Left lung (tissue), 10 donors: ENCODE data around the gene ADAM12. TPM values are rescaled to one million over a fixed set of nuclear protein-coding genes. Genes with fewer than 3 reads are reported as not detected.

ENCODE experiments used
- ATAC-seq: fragments of 200-7000 bp; cut with Tn5 transposase; one replicate; pipeline ENCODE4 v1.9.1; 2020; ENCODE audit warnings: moderate library complexity
- DNase-seq, 4 donors: peaks; one replicate each; pipeline ENCODE4 v3.0.0-alpha.2; 2013 to 2020
- H3K27ac ChIP-seq, 2 donors: fragments of 200-600 bp; sonication (generic) in 1 of 2; one replicate each; pipeline versions ENCODE4 v1.5.0 to v1.8.0; 2020 to 2021
- H3K27me3 ChIP-seq, 2 donors: fragments of 200-600 bp; sonication (generic) in 1 of 2; one replicate each; pipeline versions ENCODE4 v1.5.0 to v1.8.0; 2020 to 2021
- H3K36me3 ChIP-seq, 2 donors: fragments of 200-600 bp; sonication (generic) in 1 of 2; one replicate each; pipeline versions ENCODE4 v1.5.0 to v1.8.0; 2020 to 2021
- H3K4me1 ChIP-seq, 2 donors: fragments of 200-600 bp; one replicate each; pipeline ENCODE4 v1.8.0; 2021
- H3K4me3 ChIP-seq, 2 donors: fragments of 200-600 bp; sonication (generic) in 1 of 2; one replicate each; pipeline versions ENCODE4 v1.5.0 to v1.8.0; 2020 to 2021; ENCODE audit warnings: mild to moderate bottlenecking in 1 of 2
- H3K9me3 ChIP-seq, 2 donors: fragments of 200-600 bp; sonication (generic) in 1 of 2; one replicate each; pipeline versions ENCODE4 v1.5.0 to v1.8.0; 2020 to 2021
- intact Hi-C, 2 donors: fragments of 100-400 bp; cut with DNase I; formaldehyde crosslinking; loops; one replicate each; pipeline versions ENCODE4 v1.11.2 to v1.14.2; 2022
- polyA plus RNA-seq, 6 donors: library from polyadenylated mRNA; unstranded; fragments of 120-200 nt; gene quantifications; one replicate each; pipeline ENCODE4 v1.2.1, GENCODE V29; 2013; ENCODE audit not compliant: insufficient read length in 6 of 6
- total RNA-seq, 2 donors: library from RNA; stranded (reverse); fragmentation: NEBNext Ultra II Directional; extraction: Animal tissue kit (Norgen Biotek cat#: 25700); gene quantifications; one replicate each; pipeline ENCODE4 v1.2.1, GENCODE V29; 2021
- TF ChIP-seq, protein P1 (sequence below), 2 donors: fragments of 200-600 bp; sonication (generic) in 1 of 2; IDR thresholded peaks; one replicate each; pipeline versions ENCODE4 v1.5.0 to v1.8.0; 2021; ENCODE audit warnings: antibody characterized with exemption in 2 of 2
- donor health status: DM: no; HTN: yes; CAD: no.
- donor health status: DM: no; HTN: no; CAD: no.

ADAM12 gene
- total and polyA plus RNA-seq, 8 donors = 2.6 to 22.4 (median 10.7) TPM

DNA sequence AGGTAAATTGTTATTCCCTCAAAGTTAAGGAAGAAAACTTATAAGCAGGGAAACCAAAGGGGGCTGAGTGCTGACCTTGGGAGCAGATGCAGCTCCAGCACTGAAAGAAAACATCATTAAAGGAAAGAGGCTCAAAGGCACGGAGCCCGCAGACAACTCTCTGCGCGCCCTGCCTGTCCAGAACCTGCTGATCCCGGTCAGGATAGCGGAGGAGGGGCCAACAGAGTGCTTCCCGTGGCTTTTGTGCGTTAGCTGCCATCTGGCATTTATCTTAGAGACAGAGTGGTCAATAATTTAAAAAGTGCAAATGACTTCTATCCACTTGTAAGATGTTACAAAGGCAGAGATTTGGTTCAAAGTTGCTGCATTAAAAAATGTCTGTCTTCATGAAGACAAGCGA lies 329.8 kb downstream of the ADAM12 start:
- H3K27ac ChIP-seq = no peak overlapping the region
- intact Hi-C loops = no loop called here
- DNase-seq (no peak), ATAC-seq (no peak)
- no peak overlapping the region for H3K4me3 ChIP-seq
- H3K9me3 ChIP-seq = no peaks in the 10 kb centered on the region
- peaks cover 0 to 8% of the 10 kb centered on the region in 2 donors for H3K4me1 ChIP-seq
- no peaks in the 10 kb centered on the region for H3K36me3 ChIP-seq
- H3K27me3 ChIP-seq = peaks cover 0 to 14% of the 10 kb centered on the region in 2 donors
- TF ChIP-seq, protein P1, sequence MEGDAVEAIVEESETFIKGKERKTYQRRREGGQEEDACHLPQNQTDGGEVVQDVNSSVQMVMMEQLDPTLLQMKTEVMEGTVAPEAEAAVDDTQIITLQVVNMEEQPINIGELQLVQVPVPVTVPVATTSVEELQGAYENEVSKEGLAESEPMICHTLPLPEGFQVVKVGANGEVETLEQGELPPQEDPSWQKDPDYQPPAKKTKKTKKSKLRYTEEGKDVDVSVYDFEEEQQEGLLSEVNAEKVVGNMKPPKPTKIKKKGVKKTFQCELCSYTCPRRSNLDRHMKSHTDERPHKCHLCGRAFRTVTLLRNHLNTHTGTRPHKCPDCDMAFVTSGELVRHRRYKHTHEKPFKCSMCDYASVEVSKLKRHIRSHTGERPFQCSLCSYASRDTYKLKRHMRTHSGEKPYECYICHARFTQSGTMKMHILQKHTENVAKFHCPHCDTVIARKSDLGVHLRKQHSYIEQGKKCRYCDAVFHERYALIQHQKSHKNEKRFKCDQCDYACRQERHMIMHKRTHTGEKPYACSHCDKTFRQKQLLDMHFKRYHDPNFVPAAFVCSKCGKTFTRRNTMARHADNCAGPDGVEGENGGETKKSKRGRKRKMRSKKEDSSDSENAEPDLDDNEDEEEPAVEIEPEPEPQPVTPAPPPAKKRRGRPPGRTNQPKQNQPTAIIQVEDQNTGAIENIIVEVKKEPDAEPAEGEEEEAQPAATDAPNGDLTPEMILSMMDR (IDR thresholded peaks at IDR 0.05) = no peak

DNA sequence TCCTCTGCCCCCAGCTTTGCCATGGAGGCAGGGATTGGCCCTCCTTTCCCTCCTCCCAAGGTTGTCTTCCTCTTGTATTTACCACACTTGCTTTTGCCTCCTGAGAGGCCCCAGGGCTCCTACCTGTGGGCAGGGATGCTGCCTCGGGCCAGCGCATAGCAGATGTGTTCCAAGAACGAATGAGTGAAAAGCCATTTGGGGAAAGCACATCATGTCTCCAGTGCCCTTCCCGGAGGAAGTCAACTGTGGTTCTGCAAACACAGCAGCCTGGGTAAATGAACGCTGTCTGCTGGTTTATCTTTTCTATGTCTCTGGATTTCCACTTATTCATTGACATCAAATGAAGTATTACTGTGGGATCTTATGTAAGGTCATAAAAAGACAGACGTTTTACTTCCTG lies 330.2 kb downstream of the ADAM12 start:
- Histone ChIP-seq H3K27me3 (peaks cover 0 to 14% of the 10 kb centered on the region in 2 donors), H3K4me1 (peaks cover 0 to 4% of the 10 kb centered on the region in 2 donors), H3K9me3 (no peaks in the 10 kb centered on the region), H3K4me3 (no peak overlapping the region), H3K27ac (no peak overlapping the region), H3K36me3 (no peaks in the 10 kb centered on the region)
- intact Hi-C loops = no loop called here
- TF ChIP-seq, protein P1 (IDR thresholded peaks at IDR 0.05) = no peak
- DNase-seq = no peak
- ATAC-seq = no peak

DNA sequence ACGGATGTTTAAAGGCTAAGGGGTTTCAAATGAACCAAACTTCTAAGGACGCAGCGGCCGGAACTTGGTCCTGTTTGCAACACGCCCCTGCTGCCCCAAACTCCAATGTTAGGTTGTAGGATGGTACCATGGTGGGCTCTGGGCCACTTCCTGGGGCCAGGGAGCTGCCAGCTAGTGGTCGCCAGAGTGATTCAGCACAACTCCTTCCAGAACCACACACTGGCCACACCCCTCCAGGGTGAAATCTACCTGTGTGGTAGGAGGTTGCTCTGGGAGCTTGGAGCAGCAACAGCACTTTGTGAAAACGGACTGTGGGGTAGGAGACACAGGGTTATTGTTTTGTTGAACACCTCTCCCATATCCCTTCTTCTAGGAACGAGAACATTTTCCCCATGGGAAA lies 330.8 kb downstream of the ADAM12 start:
- Histone ChIP-seq H3K27me3 (peaks cover 0 to 14% of the 10 kb centered on the region in 2 donors), H3K4me3 (no peak overlapping the region), H3K4me1 (no peaks in the 10 kb centered on the region), H3K36me3 (no peaks in the 10 kb centered on the region), H3K27ac (no peak overlapping the region), H3K9me3 (no peaks in the 10 kb centered on the region)
- TF ChIP-seq, protein P1 (IDR thresholded peaks at IDR 0.05) = no peak
- DNase-seq = no peak
- ATAC-seq = no peak
- intact Hi-C loops = no loop called here

DNA sequence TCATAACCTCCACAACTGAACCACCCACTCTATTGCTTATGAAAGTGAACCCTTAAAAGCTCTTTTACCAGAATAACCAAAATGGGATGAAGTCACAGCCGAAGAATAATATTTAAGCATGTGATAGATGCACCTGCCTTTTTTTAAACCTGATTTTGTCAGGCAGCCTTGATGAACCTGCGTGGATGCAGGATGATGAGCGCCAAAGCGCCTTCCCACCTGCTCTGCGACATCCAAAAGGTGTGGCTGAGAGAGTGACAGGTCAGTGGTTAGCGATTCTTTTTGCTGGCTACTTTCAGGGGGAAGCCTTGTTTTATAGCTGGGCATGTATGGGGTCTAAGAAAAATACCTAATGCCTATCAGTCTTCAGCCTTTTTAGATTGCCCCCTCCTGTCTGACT lies 334.1 kb downstream of the ADAM12 start:
- H3K27me3 ChIP-seq = peaks cover 0 to 14% of the 10 kb centered on the region in 2 donors
- H3K4me1 ChIP-seq = peaks cover 5 to 14% of the 10 kb centered on the region in 2 donors
- DNase-seq = no peak
- no peak overlapping the region for H3K27ac ChIP-seq
- no peak for ATAC-seq
- H3K36me3 ChIP-seq = no peaks in the 10 kb centered on the region
- TF ChIP-seq, protein P1 (IDR thresholded peaks at IDR 0.05) = no peak
- no peak overlapping the region for H3K4me3 ChIP-seq
- H3K9me3 ChIP-seq = no peaks in the 10 kb centered on the region
- intact Hi-C loops = no loop called here

DNA sequence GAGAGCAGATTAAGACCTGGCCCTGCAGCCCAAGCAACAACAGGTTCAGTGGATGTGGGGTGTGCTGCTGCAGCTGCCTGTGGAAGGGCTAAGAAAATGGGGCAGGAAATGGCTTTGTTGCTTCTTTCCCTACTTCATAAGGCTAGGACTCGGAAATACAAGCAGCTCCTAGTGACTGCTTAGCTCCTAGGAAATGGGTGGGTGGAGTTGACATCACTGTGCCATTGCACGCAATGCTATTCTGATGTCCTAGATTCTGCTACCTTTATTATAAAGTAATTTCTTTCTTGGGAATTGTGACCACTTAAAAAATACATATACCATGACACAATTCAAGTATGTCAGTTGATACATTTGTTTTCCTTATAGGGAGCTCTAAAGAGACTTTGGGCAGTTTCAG lies 336.1 kb downstream of the ADAM12 start:
- no peaks in the 10 kb centered on the region for H3K9me3 ChIP-seq
- H3K4me3 ChIP-seq = no peak overlapping the region
- no peak overlapping the region for H3K27ac ChIP-seq
- TF ChIP-seq, protein P1 (IDR thresholded peaks at IDR 0.05) = no peak
- intact Hi-C loops = no loop called here
- ATAC-seq (no peak), DNase-seq (no peak)
- H3K36me3 ChIP-seq = no peaks in the 10 kb centered on the region
- peaks cover 5 to 17% of the 10 kb centered on the region in 2 donors for H3K4me1 ChIP-seq
- no peaks in the 10 kb centered on the region for H3K27me3 ChIP-seq
